T-cell (primary cell): ENCODE data around the gene PDCD6IP. TPM values are rescaled to one million over a fixed set of nuclear protein-coding genes. Genes with fewer than 3 reads are reported as not detected.

Source experiments
- ATAC-seq, 4 experiments: fragments of 200-7000 bp in 3 of 4; fragments of 150-1000 bp in 1 of 4; cut with Tn5 transposase; replicated peaks in 1 of 4; 1 replicate in 3 of 4; 2 replicates in 1 of 4; pipeline ENCODE4 v1.10.0; 2021; ENCODE audit warnings: moderate library complexity in 3 of 4, mild to moderate bottlenecking in 2 of 4, moderate number of reproducible peaks in 1 of 4
- CTCF ChIA-PET, 2 donors: fragments of 300-600 bp; sonication (Branson Sonifier 250); formaldehyde crosslinking; loops; one replicate each; lab custom pipeline; 2022; ENCODE audit warnings: antibody characterized with exemption in 2 of 2; lab: Charles Lee
- POLR2A ChIA-PET, 2 donors: fragments of 300-600 bp; sonication (Branson Sonifier 250); formaldehyde crosslinking; loops; one replicate each; lab custom pipeline; 2022; ENCODE audit warnings: antibody characterized with exemption in 2 of 2; lab: Charles Lee
- DNase-seq, 35 experiments: peaks; one replicate each; pipeline versions ENCODE4 v3.0.0 to v3.0.0-alpha.2; 2013 to 2023
- H3K27ac ChIP-seq: one replicate; pipeline ENCODE4 v1.5.1; 2013; ENCODE audit warnings: low read length
- H3K27me3 ChIP-seq, 2 experiments: replicated peaks in 1 of 2; 1 replicate in 1 of 2; 2 replicates in 1 of 2; pipeline versions ENCODE4 v1.6.1 to v1.7.0; 2013; ENCODE audit warnings: low read length in 1 of 2, mixed read lengths in 1 of 2; ENCODE audit not compliant: control insufficient read depth in 2 of 2, insufficient read depth in 2 of 2; ENCODE audit errors: extremely low read depth in 1 of 2
- H3K36me3 ChIP-seq, 2 donors: 1 replicate in 1 of 2; 2 replicates in 1 of 2; pipeline versions ENCODE4 v1.6.1 to v1.7.0; 2013; ENCODE audit warnings: low read length in 1 of 2; ENCODE audit not compliant: control insufficient read depth in 2 of 2, insufficient read depth in 1 of 2; ENCODE audit errors: extremely low read depth in 1 of 2
- H3K4me1 ChIP-seq, 2 experiments: 1 replicate in 1 of 2; 2 replicates in 1 of 2; pipeline versions ENCODE4 v1.6.1 to v1.7.0; 2013; ENCODE audit warnings: low read length in 2 of 2, mixed read lengths in 1 of 2; ENCODE audit not compliant: insufficient read depth in 2 of 2, control insufficient read depth in 1 of 2; ENCODE audit errors: extremely low read depth in 1 of 2
- H3K4me3 ChIP-seq, 2 donors: 1 replicate in 1 of 2; 2 replicates in 1 of 2; pipeline versions ENCODE4 v1.5.1 to v1.7.0; 2013; ENCODE audit warnings: mild to moderate bottlenecking in 2 of 2, low read length in 1 of 2, moderate library complexity in 1 of 2; ENCODE audit not compliant: control insufficient read depth in 1 of 2; ENCODE audit errors: extremely low read depth in 1 of 2
- H3K9me3 ChIP-seq: 2 replicates; pipeline ENCODE4 v1.7.0; 2013
- H3K27ac Mint-ChIP-seq, 2 donors: one replicate each; pipeline ENCODE4 v1.8.0; 2020 to 2021; ENCODE audit warnings: mild to moderate bottlenecking in 2 of 2, mixed read lengths in 2 of 2
- H3K27me3 Mint-ChIP-seq, 2 donors: one replicate each; pipeline ENCODE4 v1.8.0; 2021 to 2022; ENCODE audit warnings: mixed read lengths in 2 of 2
- H3K36me3 Mint-ChIP-seq: one replicate; pipeline ENCODE4 v1.8.0; 2021; ENCODE audit warnings: mixed read lengths
- H3K4me1 Mint-ChIP-seq, 3 donors: one replicate each; pipeline ENCODE4 v1.8.0; 2020 to 2022; ENCODE audit warnings: mixed read lengths in 3 of 3, mild to moderate bottlenecking in 1 of 3
- H3K4me3 Mint-ChIP-seq, 3 donors: one replicate each; pipeline ENCODE4 v1.8.0; 2020 to 2022; ENCODE audit warnings: mild to moderate bottlenecking in 3 of 3, mixed read lengths in 3 of 3, moderate library complexity in 3 of 3
- H3K9me3 Mint-ChIP-seq, 3 donors: one replicate each; pipeline ENCODE4 v1.8.0; 2020 to 2022; ENCODE audit warnings: mixed read lengths in 3 of 3
- WGBS: methylation state at CpG from one replicate; pipeline ENCODE4 v1.1.5; 2013; ENCODE audit warnings: missing lambda C conversion rate; ENCODE audit not compliant: insufficient coverage; 5-methylcytosine and 5-hydroxymethylcytosine counted together
- total RNA-seq, 35 experiments: library from RNA in 6 of 35; stranded (reverse) in 6 of 35; fragments of 120-200 nt in 1 of 35; gene quantifications; one replicate each; pipeline versions ENCODE4 v1.2.1 to v1.2.4 and lab custom pipeline; 2013 to 2026

The PDCD6IP gene
- total RNA-seq, 5 donors from 2014 or later (not counting 1 experiment from before 2014, with no cell fraction given), result 139 to 216 (median 189) TPM

DNA sequence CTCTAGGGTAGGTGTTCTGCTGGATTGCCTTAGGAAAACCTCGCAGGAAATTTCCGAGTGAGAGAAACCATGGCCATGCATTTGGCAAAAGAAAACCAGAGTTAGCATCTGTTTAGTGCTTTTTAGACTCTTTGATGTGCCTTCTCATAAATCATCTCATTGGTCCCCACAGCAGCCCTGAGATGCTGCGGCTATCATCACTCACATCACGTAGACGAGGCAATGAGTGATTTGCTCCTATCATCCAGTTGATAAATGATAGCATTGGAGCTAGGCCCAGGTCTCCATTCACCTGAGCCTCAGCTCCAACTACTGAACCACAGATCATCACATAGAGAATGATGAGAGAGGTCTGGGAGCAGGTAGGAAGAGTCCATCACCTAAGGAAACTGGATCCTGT is 111.1 kb downstream of the PDCD6IP start:
- H3K4me1 ChIP-seq, result no peaks in the 10 kb centered on the region
- peaks cover 2 to 3% of the 10 kb centered on the region in 2 donors for H3K27me3 Mint-ChIP-seq
- no peak for ATAC-seq
- ChIA-PET POLR2A (no interaction called here), CTCF (no interaction called here)
- no peak for DNase-seq
- H3K9me3 Mint-ChIP-seq, result no peaks in the 10 kb centered on the region
- H3K27me3 ChIP-seq, result no peaks in the 10 kb centered on the region
- H3K4me3 ChIP-seq, result no peak overlapping the region
- H3K27ac ChIP-seq, result no peak overlapping the region
- 100% methylated on average over 1 of the region's 5 CpGs for WGBS
- H3K9me3 ChIP-seq, result no peaks in the 10 kb centered on the region
- H3K36me3 ChIP-seq, result no peaks in the 10 kb centered on the region
- H3K36me3 Mint-ChIP-seq, result no peaks in the 10 kb centered on the region
- H3K4me1 Mint-ChIP-seq, result no peaks in the 10 kb centered on the region
- H3K4me3 Mint-ChIP-seq, result no peak overlapping the region
- H3K27ac Mint-ChIP-seq, result no peak overlapping the region

DNA sequence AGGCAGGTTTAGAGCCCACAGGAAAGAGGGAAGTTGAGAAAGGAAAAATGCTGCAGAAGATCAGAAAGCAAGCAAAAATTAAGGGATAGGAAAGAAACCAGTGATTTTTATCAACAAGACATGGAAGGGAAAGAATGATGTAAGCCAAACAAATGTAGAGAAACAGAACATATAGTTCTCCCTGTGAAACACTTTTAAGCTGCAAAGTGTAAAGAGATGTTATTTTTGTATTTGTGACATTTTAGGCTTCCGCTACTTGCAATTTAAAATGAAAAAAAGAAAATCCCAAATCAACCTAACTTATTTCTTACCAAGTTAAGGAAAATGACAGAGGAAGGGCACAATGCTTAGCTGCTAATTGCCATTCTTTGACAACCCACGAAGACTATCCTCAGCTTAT is 111.6 kb downstream of the PDCD6IP start:
- Histone ChIP-seq H3K4me1 (no peaks in the 10 kb centered on the region), H3K27me3 (no peaks in the 10 kb centered on the region), H3K4me3 (no peak overlapping the region), H3K9me3 (no peaks in the 10 kb centered on the region), H3K36me3 (no peaks in the 10 kb centered on the region), H3K27ac (no peak overlapping the region)
- no peaks in the 10 kb centered on the region for H3K4me1 Mint-ChIP-seq
- ATAC-seq (no peak), DNase-seq (no peak)
- WGBS, result no CpG with 5 or more reads among the region's 2 CpGs
- H3K9me3 Mint-ChIP-seq, result no peaks in the 10 kb centered on the region
- ChIA-PET POLR2A (no interaction called here), CTCF (no interaction called here)
- H3K27me3 Mint-ChIP-seq, result peaks cover 2 to 3% of the 10 kb centered on the region in 2 donors
- H3K4me3 Mint-ChIP-seq, result no peak overlapping the region
- no peak overlapping the region for H3K27ac Mint-ChIP-seq
- no peaks in the 10 kb centered on the region for H3K36me3 Mint-ChIP-seq

DNA sequence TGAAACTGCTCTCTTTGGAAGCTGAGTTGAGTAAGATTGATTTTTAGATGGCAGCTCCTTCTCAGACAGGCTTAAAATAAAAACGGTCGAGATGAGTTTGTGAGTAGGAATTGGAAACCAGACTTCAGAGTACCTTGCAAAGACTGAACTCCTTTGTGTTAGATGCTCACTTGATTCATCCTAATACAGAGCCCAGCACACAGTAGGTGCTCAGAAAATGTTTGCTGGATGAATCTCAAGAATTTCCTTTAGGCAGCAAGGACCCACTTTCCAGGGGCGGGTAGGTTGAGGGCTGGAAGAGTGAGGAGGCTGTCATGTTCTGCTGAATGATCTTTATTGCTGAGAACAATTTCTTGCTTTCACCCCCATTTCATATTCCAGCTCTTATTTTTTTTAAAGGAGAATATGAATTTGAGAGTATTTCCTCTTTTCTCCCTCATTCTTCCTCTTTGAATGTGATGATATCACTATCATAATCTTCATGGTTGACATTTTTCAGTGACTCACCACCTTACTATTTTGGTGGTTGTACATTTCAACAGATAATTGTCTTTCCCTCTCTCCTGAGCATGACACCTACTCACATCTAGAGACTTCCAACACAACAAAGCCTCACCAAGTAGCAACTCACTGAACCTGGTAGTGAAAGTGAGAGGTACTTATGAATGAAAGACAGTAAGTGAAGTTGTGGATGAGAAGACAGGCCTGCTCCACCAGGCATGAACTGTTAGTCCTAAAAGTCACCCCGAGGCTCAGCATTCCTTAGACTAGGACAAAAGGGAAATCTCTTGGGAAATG is 113.3 kb downstream of the PDCD6IP start:
- no peak overlapping the region for H3K4me3 ChIP-seq
- H3K4me1 Mint-ChIP-seq, result peaks cover 0 to 6% (median 2%) of the 10 kb centered on the region in 3 donors
- no peak for ATAC-seq
- peaks cover 2 to 5% of the 10 kb centered on the region in 2 donors for H3K27me3 Mint-ChIP-seq
- H3K9me3 Mint-ChIP-seq, result no peaks in the 10 kb centered on the region
- H3K27ac Mint-ChIP-seq, result no peak overlapping the region
- no peaks in the 10 kb centered on the region for H3K9me3 ChIP-seq
- no peaks in the 10 kb centered on the region for H3K36me3 ChIP-seq
- CTCF ChIA-PET, result no interaction called here
- no peaks in the 10 kb centered on the region for H3K4me1 ChIP-seq
- WGBS, result 83% methylated on average over 2 of the region's 4 CpGs
- no peak overlapping the region for H3K27ac ChIP-seq
- H3K27me3 ChIP-seq, result no peaks in the 10 kb centered on the region
- DNase-seq, result no peak
- H3K36me3 Mint-ChIP-seq, result no peaks in the 10 kb centered on the region
- POLR2A ChIA-PET, result no interaction called here
- no peak overlapping the region for H3K4me3 Mint-ChIP-seq

DNA sequence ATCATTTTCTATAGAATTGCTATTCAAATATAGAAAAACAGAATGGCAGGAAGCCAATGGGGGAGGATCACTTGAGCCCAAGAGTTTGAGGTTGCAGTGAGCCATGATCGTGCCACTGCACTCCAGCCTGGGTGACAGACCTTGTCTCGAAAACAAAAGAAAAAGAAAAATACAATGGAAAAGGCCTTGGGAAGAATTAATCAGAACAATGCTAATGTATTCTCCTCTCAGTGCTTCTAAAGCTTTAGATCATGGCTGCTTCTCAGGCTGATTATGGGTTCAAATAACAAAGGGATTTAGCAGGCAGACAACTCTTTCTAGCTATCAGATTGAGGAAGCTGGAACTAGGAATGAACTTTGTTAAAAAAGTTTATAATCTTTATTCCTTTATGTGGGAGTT is 115.8 kb downstream of the PDCD6IP start:
- Histone ChIP-seq H3K4me3 (no peak overlapping the region), H3K4me1 (no peaks in the 10 kb centered on the region), H3K36me3 (no peaks in the 10 kb centered on the region), H3K27ac (no peak overlapping the region), H3K9me3 (no peaks in the 10 kb centered on the region), H3K27me3 (no peaks in the 10 kb centered on the region)
- DNase-seq, result no peak
- ChIA-PET CTCF (interaction anchor here in 1 of 2 donors (0.9 kb wide), 1 partner anchor 1707 kb away, joined by 3 read pairs; no protein-coding TSS in a partner anchor), POLR2A (no interaction called here)
- Mint-ChIP-seq H3K36me3 (no peaks in the 10 kb centered on the region), H3K27ac (no peak overlapping the region), H3K4me1 (peaks cover 0 to 6% (median 2%) of the 10 kb centered on the region in 3 donors), H3K9me3 (no peaks in the 10 kb centered on the region), H3K4me3 (no peak overlapping the region), H3K27me3 (peaks cover 0 to 5% of the 10 kb centered on the region in 2 donors)
- 60% methylated on average over 1 of the region's 2 CpGs for WGBS
- ATAC-seq, result no peak

DNA sequence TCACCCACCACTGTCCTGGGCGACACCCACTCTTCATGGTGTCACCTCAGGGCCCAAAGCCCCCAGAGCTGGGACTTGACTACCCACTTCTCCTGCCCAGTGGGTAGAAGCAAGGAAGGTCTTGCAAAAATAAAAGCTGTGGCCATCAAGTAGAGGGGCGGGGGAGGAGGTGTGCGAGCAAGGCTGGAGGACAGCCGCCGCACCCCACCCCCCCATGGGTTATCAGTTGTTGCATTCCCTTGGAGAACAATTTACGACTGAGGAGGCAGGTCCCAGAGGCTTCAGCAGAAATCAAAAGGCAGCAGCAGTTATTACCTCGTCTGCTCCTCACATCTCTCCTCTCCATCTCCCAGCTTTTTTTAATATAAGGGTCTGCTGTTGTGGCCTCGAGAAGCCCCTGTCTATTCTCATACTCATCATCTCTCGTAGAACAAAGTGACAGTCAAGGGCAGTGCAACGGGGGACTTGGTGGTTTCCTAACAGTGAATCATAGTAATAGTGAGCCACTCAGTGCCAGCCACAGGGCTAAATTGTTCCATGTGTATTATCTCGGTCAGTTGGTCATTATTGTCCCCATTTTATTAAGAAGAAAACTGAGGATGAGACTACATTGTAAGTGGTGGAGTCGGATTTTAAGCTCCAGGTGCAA is 116.4 kb downstream of the PDCD6IP start:
- H3K27me3 Mint-ChIP-seq, result peaks cover 0 to 5% of the 10 kb centered on the region in 2 donors
- ATAC-seq (no peak), DNase-seq (no peak)
- H3K4me3 Mint-ChIP-seq, result no peak overlapping the region
- WGBS, result 96% methylated on average over 4 of the region's 12 CpGs
- H3K36me3 Mint-ChIP-seq, result no peaks in the 10 kb centered on the region
- CTCF ChIA-PET, result interaction anchor here in 1 of 2 donors (0.9 kb wide), 1 partner anchor 1707 kb away, joined by 3 read pairs; no protein-coding TSS in a partner anchor
- Histone ChIP-seq H3K9me3 (no peaks in the 10 kb centered on the region), H3K27me3 (no peaks in the 10 kb centered on the region), H3K36me3 (no peaks in the 10 kb centered on the region), H3K4me1 (no peaks in the 10 kb centered on the region), H3K27ac (no peak overlapping the region), H3K4me3 (no peak overlapping the region)
- POLR2A ChIA-PET, result no interaction called here
- peaks cover 0 to 6% (median 2%) of the 10 kb centered on the region in 3 donors for H3K4me1 Mint-ChIP-seq
- no peak overlapping the region for H3K27ac Mint-ChIP-seq
- H3K9me3 Mint-ChIP-seq, result no peaks in the 10 kb centered on the region

DNA sequence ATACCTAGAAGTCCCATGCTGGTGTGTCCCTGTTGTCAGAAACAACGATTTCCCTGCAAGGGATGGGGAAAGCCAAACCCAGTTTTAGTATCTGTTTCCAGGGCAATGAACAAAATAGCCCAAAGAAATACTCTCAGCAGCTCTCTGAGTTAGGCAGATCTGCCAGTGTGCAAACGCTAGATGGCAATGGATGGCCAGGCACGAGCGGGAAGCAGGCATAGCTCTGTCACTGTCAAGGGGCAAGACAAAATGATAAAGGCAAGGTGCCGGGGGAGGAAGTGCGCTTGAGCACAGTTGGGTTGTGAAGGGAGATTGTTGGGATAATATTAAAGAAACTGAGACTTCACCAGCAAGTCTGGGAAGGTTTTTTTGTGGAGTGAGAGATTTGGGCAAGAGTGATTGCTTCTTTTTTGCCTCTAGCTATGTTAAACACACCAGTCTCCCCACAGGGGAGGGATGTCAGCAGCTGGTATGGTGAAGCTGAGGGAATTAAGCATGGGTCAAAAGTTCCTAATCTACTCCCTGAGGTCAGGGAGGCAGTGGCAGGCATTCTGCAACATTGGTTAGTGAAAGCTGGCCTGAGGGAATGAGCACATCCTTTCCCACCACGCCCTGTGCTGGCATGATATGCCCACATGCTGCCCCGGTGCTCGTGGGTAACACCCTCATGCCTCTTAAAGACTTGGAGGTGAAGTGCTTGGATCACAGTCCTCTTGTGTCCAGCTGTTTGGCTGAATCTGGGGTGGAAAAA is 117.5 kb downstream of the PDCD6IP start:
- no peaks in the 10 kb centered on the region for H3K36me3 Mint-ChIP-seq
- no peak overlapping the region for H3K27ac ChIP-seq
- no peak overlapping the region for H3K4me3 Mint-ChIP-seq
- H3K9me3 ChIP-seq, result no peaks in the 10 kb centered on the region
- no peak overlapping the region for H3K4me3 ChIP-seq
- 61% methylated on average over 7 of the region's 9 CpGs for WGBS
- peaks cover 0 to 6% (median 2%) of the 10 kb centered on the region in 3 donors for H3K4me1 Mint-ChIP-seq
- H3K9me3 Mint-ChIP-seq, result no peaks in the 10 kb centered on the region
- H3K27me3 ChIP-seq, result no peaks in the 10 kb centered on the region
- ChIA-PET CTCF (interaction anchor here in 1 of 2 donors (1.1 kb wide), 1 partner anchor 768 kb away, joined by 4 read pairs; no protein-coding TSS in a partner anchor), POLR2A (no interaction called here)
- H3K4me1 ChIP-seq, result no peaks in the 10 kb centered on the region
- ATAC-seq (no peak), DNase-seq (peak in 12 of 35 experiments; percentile 0 to 18 (median 4))
- H3K36me3 ChIP-seq, result no peaks in the 10 kb centered on the region
- no peak overlapping the region for H3K27ac Mint-ChIP-seq
- peaks cover 0 to 2% of the 10 kb centered on the region in 2 donors for H3K27me3 Mint-ChIP-seq
